Left forelimb (tissue), 1 donor: ENCODE results near the gene TBXA2R.

Experiments
- DNase-seq: peaks from one replicate; pipeline ENCODE4 v3.0.0-alpha.2; 2018; ENCODE audit warnings: low spot score

The TBXA2R gene

GRCh38 chr19:3619631-3620012 is 12.9 kb upstream of the TBXA2R start:
- no peak for DNase-seq

GRCh38 chr19:3618811-3619630 is 12.3 kb upstream of the TBXA2R start:
- no peak for DNase-seq

GRCh38 chr19:3618144-3618810 is 11.6 kb upstream of the TBXA2R start:
- no peak for DNase-seq

- no peak for DNase-seq
Measured at GRCh38 chr19:3617463-3617862, 10.8 kb upstream of the TBXA2R start.

- DNase-seq, result no peak
Measured at GRCh38 chr19:3615524-3616135, 9.0 kb upstream of the TBXA2R start.

- no peak for DNase-seq
Measured at GRCh38 chr19:3614858-3615505, 8.3 kb upstream of the TBXA2R start.

GRCh38 chr19:3613818-3614661 is 7.4 kb upstream of the TBXA2R start:
- DNase-seq, result no peak

- DNase-seq, result no peak
Measured at GRCh38 chr19:3612901-3613741, 6.4 kb upstream of the TBXA2R start.

GRCh38 chr19:3612330-3612729 is 5.7 kb upstream of the TBXA2R start:
- DNase-seq, result no peak

- DNase-seq, result no peak
Measured at GRCh38 chr19:3611841-3612240, 5.2 kb upstream of the TBXA2R start.

GRCh38 chr19:3610745-3611717 is 4.4 kb upstream of the TBXA2R start:
- DNase-seq, result no peak

- no peak for DNase-seq
Measured at GRCh38 chr19:3609779-3610719, 3.4 kb upstream of the TBXA2R start.

- no peak for DNase-seq
Measured at GRCh38 chr19:3608750-3609322, 2.2 kb upstream of the TBXA2R start.

GRCh38 chr19:3608079-3608641 is 1.5 kb upstream of the TBXA2R start:
- DNase-seq, result no peak

GRCh38 chr19:3607303-3608078 is 816 bp upstream of the TBXA2R start:
- DNase-seq, result no peak

GRCh38 chr19:3606174-3606689 is 443 bp downstream of the TBXA2R start:
- no peak for DNase-seq

GRCh38 chr19:3605770-3606169 is 905 bp downstream of the TBXA2R start:
- no peak for DNase-seq
